Stomach (tissue), 9 donors: ENCODE measurements around the gene PTPRM. TPM values are rescaled to one million over a fixed set of nuclear protein-coding genes. Genes with fewer than 3 reads are reported as not detected.

Experiments
- DNase-seq, 2 donors: peaks; one replicate each; pipeline versions ENCODE4 v3.0.0 to v3.0.0-alpha.2; 2013 to 2019
- H3K27ac ChIP-seq, 5 donors: fragments of 200-600 bp in 4 of 5; sonication (generic) in 4 of 5; one replicate each; pipeline ENCODE4 v1.5.1; 2013 to 2019; ENCODE audit warnings: mild to moderate bottlenecking in 1 of 5, moderate library complexity in 1 of 5
- H3K27me3 ChIP-seq, 3 donors: fragments of 200-600 bp; sonication (generic); one replicate each; pipeline ENCODE4 v1.5.1; 2017 to 2019; ENCODE audit warnings: mixed run types in 1 of 3
- H3K36me3 ChIP-seq, 4 donors: fragments of 200-600 bp; sonication (generic); 1 replicate in 3 of 4; 2 replicates in 1 of 4; pipeline ENCODE4 v1.5.1; 2016 to 2019
- H3K4me1 ChIP-seq, 4 donors: fragments of 200-600 bp; sonication (generic); one replicate each; pipeline ENCODE4 v1.5.1; 2016 to 2019
- H3K4me3 ChIP-seq, 4 donors: fragments of 200-600 bp; sonication (generic) in 3 of 4; one replicate each; pipeline ENCODE4 v1.5.1; 2016 to 2019; ENCODE audit warnings: mild to moderate bottlenecking in 1 of 4
- H3K9me3 ChIP-seq, 4 donors: fragments of 200-600 bp; sonication (generic); one replicate each; pipeline ENCODE4 v1.5.1; 2016 to 2019
- EP300 ChIP-seq: sonication (generic); formaldehyde crosslinking; IDR thresholded peaks from one replicate; pipeline ENCODE4 v1.6.1; 2017; ENCODE audit warnings: antibody characterized with exemption
- POLR2A ChIP-seq, 4 donors: fragments of 450-650 bp; IDR thresholded peaks; one replicate each; pipeline ENCODE4 v1.6.1; 2016; ENCODE audit warnings: antibody characterized with exemption in 4 of 4, control low read depth in 2 of 4, mild to moderate bottlenecking in 1 of 4, moderate library complexity in 1 of 4
- POLR2AphosphoS5 ChIP-seq, 3 donors: sonication (generic); formaldehyde crosslinking; IDR thresholded peaks; one replicate each; pipeline ENCODE4 v1.6.1; 2016; ENCODE audit warnings: antibody characterized with exemption in 3 of 3
- WGBS, 5 donors: extraction: QIAGEN DNeasy Blood & Tissue Kit in 3 of 5; methylation state at CpG; one replicate each; pipeline versions ENCODE4 v1.1.5 to v1.1.7; 2013 to 2018; 5-methylcytosine and 5-hydroxymethylcytosine counted together
- intact Hi-C: fragments of 100-400 bp; cut with DNase I; formaldehyde crosslinking; loops from one replicate; pipeline ENCODE4 v1.15.1; 2023; ENCODE audit warnings: low total_unique reads
- polyA plus RNA-seq, 3 donors: library from polyadenylated mRNA; stranded (reverse); fragments of 200-250 nt; gene quantifications; one replicate each; pipeline ENCODE4 v1.2.3, GENCODE V29; 2013
- total RNA-seq, 5 donors: library from RNA; depleted of rRNA; stranded (reverse); fragments of >200 nt; gene quantifications; one replicate each; pipeline versions ENCODE4 v1.1.0 to v1.2.3, GENCODE V29; 2014 to 2016
- TF ChIP-seq, protein P1 (sequence below), 7 experiments: fragments of 450-650 bp in 4 of 7; fragments of 200-600 bp in 3 of 7; sonication (generic) in 3 of 7; IDR thresholded peaks; one replicate each; pipeline ENCODE4 v1.5.1; 2016 to 2019; ENCODE audit warnings: antibody characterized with exemption in 7 of 7, control low read depth in 2 of 7, mild to moderate bottlenecking in 1 of 7
- donor health status: healthy with polysubstance abuse.
- donor health status: Bipolar disorder and iron deficiency.
- donor health status: healthy.

Gene PTPRM
- total and polyA plus RNA-seq, 8 donors = 7.5 to 246 (median 58.2) TPM

DNA sequence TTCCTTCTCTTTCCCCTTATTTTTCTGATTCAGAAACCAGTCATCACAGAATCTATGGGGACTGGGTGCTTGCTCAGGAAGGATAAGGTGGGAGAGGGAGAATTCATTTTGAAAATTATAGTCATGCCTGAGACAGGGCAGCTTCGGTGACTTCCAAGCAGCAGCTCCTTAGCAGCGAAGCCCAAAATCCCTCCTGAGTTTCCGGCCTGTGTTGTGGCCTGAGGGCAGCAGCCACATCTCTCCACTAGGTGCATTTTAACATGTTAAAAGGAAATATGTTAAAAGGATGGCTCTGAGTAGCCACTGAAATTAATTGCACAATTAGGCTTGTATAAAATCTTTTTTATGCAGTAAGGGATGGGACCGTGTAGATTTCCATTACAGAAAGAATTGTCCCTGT lies 835.1 kb downstream of the PTPRM start:
- no peak for TF ChIP-seq POLR2AphosphoS5 (IDR thresholded peaks at IDR 0.05)
- no peak for TF ChIP-seq EP300
- TF ChIP-seq, protein P1, sequence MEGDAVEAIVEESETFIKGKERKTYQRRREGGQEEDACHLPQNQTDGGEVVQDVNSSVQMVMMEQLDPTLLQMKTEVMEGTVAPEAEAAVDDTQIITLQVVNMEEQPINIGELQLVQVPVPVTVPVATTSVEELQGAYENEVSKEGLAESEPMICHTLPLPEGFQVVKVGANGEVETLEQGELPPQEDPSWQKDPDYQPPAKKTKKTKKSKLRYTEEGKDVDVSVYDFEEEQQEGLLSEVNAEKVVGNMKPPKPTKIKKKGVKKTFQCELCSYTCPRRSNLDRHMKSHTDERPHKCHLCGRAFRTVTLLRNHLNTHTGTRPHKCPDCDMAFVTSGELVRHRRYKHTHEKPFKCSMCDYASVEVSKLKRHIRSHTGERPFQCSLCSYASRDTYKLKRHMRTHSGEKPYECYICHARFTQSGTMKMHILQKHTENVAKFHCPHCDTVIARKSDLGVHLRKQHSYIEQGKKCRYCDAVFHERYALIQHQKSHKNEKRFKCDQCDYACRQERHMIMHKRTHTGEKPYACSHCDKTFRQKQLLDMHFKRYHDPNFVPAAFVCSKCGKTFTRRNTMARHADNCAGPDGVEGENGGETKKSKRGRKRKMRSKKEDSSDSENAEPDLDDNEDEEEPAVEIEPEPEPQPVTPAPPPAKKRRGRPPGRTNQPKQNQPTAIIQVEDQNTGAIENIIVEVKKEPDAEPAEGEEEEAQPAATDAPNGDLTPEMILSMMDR (IDR thresholded peaks at IDR 0.05) = no peak
- no peak for TF ChIP-seq POLR2A (IDR thresholded peaks at IDR 0.05)
- Histone ChIP-seq H3K4me3 (no peak overlapping the region), H3K27ac (no peak overlapping the region), H3K4me1 (no peaks in the 10 kb centered on the region), H3K36me3 (peaks cover 0 to 90% (median 64%) of the 10 kb centered on the region in 4 donors), H3K27me3 (no peaks in the 10 kb centered on the region), H3K9me3 (no peaks in the 10 kb centered on the region)
- DNase-seq = no peak
- WGBS, 5 donors = 90 to 96% (median 95%) methylated on average over 4 of the region's 4 CpGs
- intact Hi-C loops = no loop called here

DNA sequence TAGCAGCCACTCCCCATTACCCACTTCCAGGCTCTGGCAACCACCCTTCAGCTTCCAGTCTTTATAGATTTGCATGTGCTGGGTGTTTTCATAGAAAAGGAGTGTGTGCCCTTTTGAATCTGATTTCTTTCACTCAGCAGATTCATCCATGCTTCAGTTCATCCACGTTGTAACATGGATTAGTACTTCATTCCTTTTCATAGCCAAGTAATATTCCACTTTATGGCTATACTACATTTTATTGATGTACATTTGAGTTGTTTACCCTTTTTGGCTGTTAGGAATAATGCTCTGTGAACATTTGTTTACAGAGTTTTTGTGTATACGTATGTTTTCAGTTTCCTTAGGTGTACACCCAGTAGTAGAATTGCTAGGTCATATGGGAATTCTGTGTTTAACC lies 836.6 kb downstream of the PTPRM start:
- TF ChIP-seq EP300 (no peak), POLR2AphosphoS5 (IDR thresholded peaks at IDR 0.05) (no peak), POLR2A (IDR thresholded peaks at IDR 0.05) (no peak)
- TF ChIP-seq, protein P1 (IDR thresholded peaks at IDR 0.05) = no peak
- Histone ChIP-seq H3K9me3 (peaks cover 0 to 4% (median 0%) of the 10 kb centered on the region in 4 donors), H3K36me3 (peaks cover 0 to 93% (median 60%) of the 10 kb centered on the region in 4 donors), H3K27ac (no peak overlapping the region), H3K27me3 (no peaks in the 10 kb centered on the region), H3K4me3 (no peak overlapping the region), H3K4me1 (no peaks in the 10 kb centered on the region)
- 90 to 100% (median 93%) methylated on average over 2 of the region's 2 CpGs for WGBS, 5 donors
- intact Hi-C loops = no loop called here
- DNase-seq = no peak

DNA sequence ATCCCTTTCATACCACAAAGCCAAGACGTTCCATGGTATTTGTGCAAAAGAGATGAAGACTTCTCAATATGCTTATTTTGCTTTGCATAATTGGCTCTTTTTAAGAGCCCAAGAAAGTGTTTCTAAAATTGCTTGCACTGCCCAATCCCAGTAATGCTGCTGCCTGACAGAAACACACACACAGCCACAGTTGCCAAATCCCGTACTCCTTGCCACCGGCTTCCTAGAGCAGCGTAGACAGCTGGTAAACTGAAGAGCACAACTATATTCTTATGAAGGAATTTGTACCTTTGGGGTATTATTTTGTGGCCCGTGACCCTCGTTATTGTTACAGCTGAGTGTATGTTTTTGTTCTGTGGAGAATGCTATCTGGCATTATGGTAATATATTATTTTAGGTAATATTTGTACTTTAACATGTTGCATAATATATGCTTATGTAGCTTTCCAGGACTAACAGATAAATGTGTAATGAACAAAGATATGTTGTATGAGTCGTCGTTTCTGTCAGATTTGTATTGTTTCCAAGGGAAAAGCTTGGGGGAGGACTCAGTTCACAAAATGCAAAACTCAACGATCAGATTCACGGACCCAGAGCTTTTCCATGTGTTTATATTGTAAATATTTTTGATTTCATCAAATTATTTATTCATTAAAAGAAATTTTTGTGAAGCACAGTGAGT lies 839.2 kb downstream of the PTPRM start:
- no peaks in the 10 kb centered on the region for H3K4me1 ChIP-seq
- no peaks in the 10 kb centered on the region for H3K27me3 ChIP-seq
- WGBS, 5 donors = 79 to 84% (median 84%) methylated on average over 10 of the region's 10 CpGs
- H3K4me3 ChIP-seq = no peak overlapping the region
- H3K9me3 ChIP-seq = peaks cover 0 to 23% (median 13%) of the 10 kb centered on the region in 4 donors
- H3K36me3 ChIP-seq = peaks cover 0 to 83% (median 39%) of the 10 kb centered on the region in 4 donors
- TF ChIP-seq POLR2AphosphoS5 (IDR thresholded peaks at IDR 0.05) = no peak
- no peak for TF ChIP-seq POLR2A (IDR thresholded peaks at IDR 0.05)
- TF ChIP-seq EP300 = no peak
- TF ChIP-seq, protein P1 (IDR thresholded peaks at IDR 0.05) = no peak
- no peak overlapping the region for H3K27ac ChIP-seq
- no peak for DNase-seq
- intact Hi-C loops = no loop called here

DNA sequence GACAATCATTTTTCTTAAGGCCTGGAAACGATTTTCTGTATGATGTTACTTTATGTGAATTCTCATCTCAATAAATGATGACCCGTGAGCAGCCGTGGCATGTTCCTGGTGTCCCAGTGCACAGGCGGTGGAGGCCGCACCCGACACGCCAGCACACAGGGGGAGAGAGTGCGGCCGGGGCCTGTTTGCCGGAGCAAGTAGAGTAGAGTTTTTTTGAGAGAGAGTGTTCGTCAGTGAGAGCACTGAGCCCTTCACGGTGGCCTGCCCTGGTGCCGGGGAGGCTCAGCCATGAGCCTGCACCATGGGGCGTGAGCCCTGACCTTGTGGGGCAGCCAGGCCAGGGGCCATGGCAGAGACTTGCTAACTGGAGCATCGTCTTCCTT lies 839.7 kb downstream of the PTPRM start:
- intact Hi-C loops = no loop called here
- no peak overlapping the region for H3K4me3 ChIP-seq
- TF ChIP-seq EP300 = no peak
- TF ChIP-seq, protein P1 (IDR thresholded peaks at IDR 0.05) = no peak
- TF ChIP-seq POLR2AphosphoS5 (IDR thresholded peaks at IDR 0.05) = no peak
- no peak for TF ChIP-seq POLR2A (IDR thresholded peaks at IDR 0.05)

More for the DNA sequence above, 839.7 kb downstream of the PTPRM start:
- no peaks in the 10 kb centered on the region for H3K4me1 ChIP-seq
- H3K36me3 ChIP-seq = peaks cover 0 to 78% (median 34%) of the 10 kb centered on the region in 4 donors
- DNase-seq = no peak
- no peak overlapping the region for H3K27ac ChIP-seq
- H3K27me3 ChIP-seq = no peaks in the 10 kb centered on the region
- WGBS, 5 donors = 91 to 96% (median 93%) methylated on average over 13 to 15 of the region's 15 CpGs
- H3K9me3 ChIP-seq = peaks cover 2 to 28% (median 18%) of the 10 kb centered on the region in 4 donors
